Measurements from ENCODE around the gene PIEZO2.

The PIEZO2 gene

DNA sequence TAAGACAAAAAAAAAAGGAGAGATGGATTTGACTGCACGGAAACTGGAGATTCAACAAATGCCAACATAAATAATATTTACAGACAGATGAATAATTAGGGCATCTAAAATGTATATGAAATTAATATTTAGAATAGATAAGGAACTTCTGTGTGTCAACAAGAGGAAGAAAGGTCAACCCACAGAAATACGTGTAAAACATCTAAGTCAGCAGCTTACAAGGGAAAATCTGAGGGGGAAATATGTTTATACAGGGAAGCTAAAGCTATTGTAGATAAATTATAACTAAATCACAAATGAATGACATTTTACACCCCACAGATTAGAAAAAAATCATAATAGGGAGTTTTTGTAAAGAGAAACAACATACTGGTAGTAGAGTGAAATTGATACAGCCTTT lies 159.9 kb downstream of the PIEZO2 start:
- Histone ChIP-seq H3K27ac (ENCODE audit: low read depth, low read length) (no peak overlapping the region), H2AFZ (ENCODE audit: low read depth, low read length, severe bottlenecking) (no peak overlapping the region), H4K20me1 (ENCODE audit: low read depth, low read length) (no peaks in the 10 kb centered on the region), H3K4me3 (ENCODE audit: insufficient read depth, low read length, poor library complexity, severe bottlenecking) (no peak overlapping the region), H3K27me3 (ENCODE audit: low read length) (no peaks in the 10 kb centered on the region), H3K9ac (ENCODE audit: low read length) (no peak overlapping the region), H3F3A (ENCODE audit: insufficient read depth) (no peaks in the 10 kb centered on the region), H3K9me2 (replicated peaks; ENCODE audit: insufficient read depth, low read length) (no peaks in the 10 kb centered on the region), H3K9me3 (ENCODE audit: insufficient read depth, low read length) (no peaks in the 10 kb centered on the region; the same call in 1 of the 2 replicates), H3K36me3 (ENCODE audit: low read length) (no peaks in the 10 kb centered on the region), H3K79me2 (ENCODE audit: insufficient read depth, low read length) (no peaks in the 10 kb centered on the region), H3K4me2 (ENCODE audit: low read depth, low read length, poor library complexity, severe bottlenecking) (no peak overlapping the region)
- no peak for TF ChIP-seq EZH2phosphoT487 (conservative IDR thresholded peaks at IDR 0.05; ENCODE audit: low read length)
- TF ChIP-seq, protein P1, sequence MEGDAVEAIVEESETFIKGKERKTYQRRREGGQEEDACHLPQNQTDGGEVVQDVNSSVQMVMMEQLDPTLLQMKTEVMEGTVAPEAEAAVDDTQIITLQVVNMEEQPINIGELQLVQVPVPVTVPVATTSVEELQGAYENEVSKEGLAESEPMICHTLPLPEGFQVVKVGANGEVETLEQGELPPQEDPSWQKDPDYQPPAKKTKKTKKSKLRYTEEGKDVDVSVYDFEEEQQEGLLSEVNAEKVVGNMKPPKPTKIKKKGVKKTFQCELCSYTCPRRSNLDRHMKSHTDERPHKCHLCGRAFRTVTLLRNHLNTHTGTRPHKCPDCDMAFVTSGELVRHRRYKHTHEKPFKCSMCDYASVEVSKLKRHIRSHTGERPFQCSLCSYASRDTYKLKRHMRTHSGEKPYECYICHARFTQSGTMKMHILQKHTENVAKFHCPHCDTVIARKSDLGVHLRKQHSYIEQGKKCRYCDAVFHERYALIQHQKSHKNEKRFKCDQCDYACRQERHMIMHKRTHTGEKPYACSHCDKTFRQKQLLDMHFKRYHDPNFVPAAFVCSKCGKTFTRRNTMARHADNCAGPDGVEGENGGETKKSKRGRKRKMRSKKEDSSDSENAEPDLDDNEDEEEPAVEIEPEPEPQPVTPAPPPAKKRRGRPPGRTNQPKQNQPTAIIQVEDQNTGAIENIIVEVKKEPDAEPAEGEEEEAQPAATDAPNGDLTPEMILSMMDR (IDR thresholded peaks at IDR 0.05; ENCODE audit: insufficient read depth, low read length, poor library complexity, severe bottlenecking): no peak

DNA sequence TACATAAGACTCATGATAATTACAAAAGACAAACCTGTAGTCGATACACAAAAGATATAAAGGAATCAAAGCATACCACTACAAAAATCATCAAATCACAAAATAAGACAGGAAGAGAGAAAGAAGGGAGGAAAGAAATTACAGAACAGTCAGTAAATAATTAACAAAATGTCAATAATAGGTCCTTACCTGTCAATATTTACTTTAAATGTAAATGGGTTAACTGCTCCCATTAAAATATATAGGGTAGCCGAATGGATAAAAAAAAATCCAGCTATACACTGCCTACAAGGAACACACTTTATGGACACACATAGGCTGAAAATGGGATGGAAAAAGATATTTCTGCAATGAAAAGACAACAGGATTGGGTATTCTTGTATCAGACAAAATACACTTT lies 163.7 kb downstream of the PIEZO2 start:
- Histone ChIP-seq H3K79me2 (ENCODE audit: insufficient read depth, low read length) (no peaks in the 10 kb centered on the region), H3F3A (ENCODE audit: insufficient read depth) (no peaks in the 10 kb centered on the region), H3K27me3 (ENCODE audit: low read length) (no peaks in the 10 kb centered on the region), H3K9ac (ENCODE audit: low read length) (no peak overlapping the region), H2AFZ (ENCODE audit: low read depth, low read length, severe bottlenecking) (no peak overlapping the region), H3K36me3 (ENCODE audit: low read length) (no peaks in the 10 kb centered on the region), H3K4me3 (ENCODE audit: insufficient read depth, low read length, poor library complexity, severe bottlenecking) (no peak overlapping the region), H3K9me3 (ENCODE audit: insufficient read depth, low read length) (no peaks in the 10 kb centered on the region; the same call in 1 of the 2 replicates), H3K9me2 (replicated peaks; ENCODE audit: insufficient read depth, low read length) (no peaks in the 10 kb centered on the region), H4K20me1 (ENCODE audit: low read depth, low read length) (no peaks in the 10 kb centered on the region), H3K4me2 (ENCODE audit: low read depth, low read length, poor library complexity, severe bottlenecking) (no peak overlapping the region), H3K27ac (ENCODE audit: low read depth, low read length) (no peak overlapping the region)
- no peak for TF ChIP-seq EZH2phosphoT487 (conservative IDR thresholded peaks at IDR 0.05; ENCODE audit: low read length)
- TF ChIP-seq, protein P1 (IDR thresholded peaks at IDR 0.05; ENCODE audit: insufficient read depth, low read length, poor library complexity, severe bottlenecking): no peak

DNA sequence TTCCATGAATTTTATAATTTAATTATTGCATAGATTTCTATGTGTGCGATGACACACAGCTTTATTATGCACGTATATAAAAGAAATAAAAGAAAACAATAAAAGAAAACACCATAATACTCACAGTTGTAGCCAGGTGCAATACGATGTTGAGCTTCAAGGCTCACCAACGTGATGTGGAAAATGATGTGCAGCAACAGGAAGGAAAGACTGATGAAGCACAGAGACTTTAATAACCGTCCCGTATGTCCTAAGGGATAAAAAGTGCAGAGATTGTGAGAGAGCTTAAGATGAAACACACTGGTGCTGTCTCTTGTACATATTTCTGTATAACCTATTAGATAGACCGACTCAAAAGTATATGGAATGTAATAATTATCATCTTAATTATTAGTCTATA lies 170.0 kb downstream of the PIEZO2 start:
- H3K4me3 ChIP-seq (ENCODE audit: insufficient read depth, low read length, poor library complexity, severe bottlenecking): no peak overlapping the region
- H3K27ac ChIP-seq (ENCODE audit: low read depth, low read length): no peak overlapping the region
- no peaks in the 10 kb centered on the region; the same call in 1 of the 2 replicates for H3K9me3 ChIP-seq (ENCODE audit: insufficient read depth, low read length)
- H3K9me2 ChIP-seq (replicated peaks; ENCODE audit: insufficient read depth, low read length): no peaks in the 10 kb centered on the region
- H3K36me3 ChIP-seq (ENCODE audit: low read length): no peaks in the 10 kb centered on the region
- TF ChIP-seq, protein P1 (IDR thresholded peaks at IDR 0.05; ENCODE audit: insufficient read depth, low read length, poor library complexity, severe bottlenecking): no peak
- TF ChIP-seq EZH2phosphoT487 (conservative IDR thresholded peaks at IDR 0.05; ENCODE audit: low read length): no peak
- no peak overlapping the region for H3K4me2 ChIP-seq (ENCODE audit: low read depth, low read length, poor library complexity, severe bottlenecking)
- no peak overlapping the region for H3K9ac ChIP-seq (ENCODE audit: low read length)
- H2AFZ ChIP-seq (ENCODE audit: low read depth, low read length, severe bottlenecking): no peak overlapping the region
- no peaks in the 10 kb centered on the region for H4K20me1 ChIP-seq (ENCODE audit: low read depth, low read length)
- no peaks in the 10 kb centered on the region for H3K79me2 ChIP-seq (ENCODE audit: insufficient read depth, low read length)
- no peaks in the 10 kb centered on the region for H3F3A ChIP-seq (ENCODE audit: insufficient read depth)
- no peaks in the 10 kb centered on the region for H3K27me3 ChIP-seq (ENCODE audit: low read length)

All from SU-DHL-6 (cell line).